ENCODE data around the gene TMEM120B.
"Not testable (repeated sequence)": the region's sequence is repeated elsewhere in the genome, so short reads cannot be mapped to it uniquely, and the experiment has no call there.

DNA sequence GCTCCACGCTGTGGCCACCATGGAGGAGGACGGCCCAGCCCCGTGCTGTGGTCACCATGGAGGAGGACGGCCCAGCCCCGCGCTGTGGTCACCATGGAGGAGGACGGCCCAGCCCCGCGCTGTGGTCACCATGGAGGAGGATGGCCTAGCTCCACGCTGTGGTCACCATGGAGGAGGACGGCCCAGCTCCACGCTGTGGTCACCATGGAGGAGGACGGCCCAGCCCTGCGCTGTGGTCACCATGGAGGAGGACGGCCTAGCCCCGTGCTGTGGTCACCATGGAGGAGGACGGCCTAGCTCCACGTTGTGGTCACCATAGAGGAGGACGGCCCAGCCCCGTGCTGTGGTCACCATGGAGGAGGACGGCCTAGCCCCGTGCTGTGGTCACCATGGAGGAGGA lies 46.0 kb downstream of the TMEM120B start:
- TF ChIP-seq, protein P1, sequence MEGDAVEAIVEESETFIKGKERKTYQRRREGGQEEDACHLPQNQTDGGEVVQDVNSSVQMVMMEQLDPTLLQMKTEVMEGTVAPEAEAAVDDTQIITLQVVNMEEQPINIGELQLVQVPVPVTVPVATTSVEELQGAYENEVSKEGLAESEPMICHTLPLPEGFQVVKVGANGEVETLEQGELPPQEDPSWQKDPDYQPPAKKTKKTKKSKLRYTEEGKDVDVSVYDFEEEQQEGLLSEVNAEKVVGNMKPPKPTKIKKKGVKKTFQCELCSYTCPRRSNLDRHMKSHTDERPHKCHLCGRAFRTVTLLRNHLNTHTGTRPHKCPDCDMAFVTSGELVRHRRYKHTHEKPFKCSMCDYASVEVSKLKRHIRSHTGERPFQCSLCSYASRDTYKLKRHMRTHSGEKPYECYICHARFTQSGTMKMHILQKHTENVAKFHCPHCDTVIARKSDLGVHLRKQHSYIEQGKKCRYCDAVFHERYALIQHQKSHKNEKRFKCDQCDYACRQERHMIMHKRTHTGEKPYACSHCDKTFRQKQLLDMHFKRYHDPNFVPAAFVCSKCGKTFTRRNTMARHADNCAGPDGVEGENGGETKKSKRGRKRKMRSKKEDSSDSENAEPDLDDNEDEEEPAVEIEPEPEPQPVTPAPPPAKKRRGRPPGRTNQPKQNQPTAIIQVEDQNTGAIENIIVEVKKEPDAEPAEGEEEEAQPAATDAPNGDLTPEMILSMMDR (IDR thresholded peaks at IDR 0.05): not testable (repeated sequence)
- TF ChIP-seq POLR2AphosphoS5 (IDR thresholded peaks at IDR 0.05): not testable (repeated sequence)

Measured in upper lobe of left lung (tissue), 4 donors.